IPS DF 6.9 (cell line): ENCODE data around the gene CAPZA1.

Experiments used
- DNase-seq: peaks from one replicate; pipeline ENCODE4 v3.0.0-alpha.2; 2013; ENCODE audit warnings: low read depth, low spot score
- H3K27ac ChIP-seq: one replicate; pipeline ENCODE4 v1.5.1; 2013; ENCODE audit warnings: low read length, control low read depth
- H3K27me3 ChIP-seq: 2 replicates; pipeline ENCODE4 v1.6.1; 2013; ENCODE audit warnings: mild to moderate bottlenecking, low read length; ENCODE audit not compliant: control insufficient read depth, insufficient read depth
- H3K36me3 ChIP-seq: 2 replicates; pipeline ENCODE4 v1.6.1; 2013; ENCODE audit warnings: low read length; ENCODE audit not compliant: control insufficient read depth, insufficient read depth
- H3K4me1 ChIP-seq: 2 replicates; pipeline ENCODE4 v1.6.1; 2013; ENCODE audit warnings: low read length; ENCODE audit not compliant: control insufficient read depth, insufficient read depth
- H3K4me3 ChIP-seq: 2 replicates; pipeline ENCODE4 v1.5.1; 2013; ENCODE audit warnings: mild to moderate bottlenecking, low read length
- H3K9me3 ChIP-seq: 2 replicates; pipeline ENCODE4 v1.6.1; 2013; ENCODE audit warnings: low read length, inconsistent platforms; ENCODE audit not compliant: control insufficient read depth, insufficient read depth
- WGBS: extraction: QIAGEN DNeasy Blood & Tissue Kit; methylation state at CpG from one replicate; pipeline ENCODE4 v1.1.7; 2013; ENCODE audit warnings: mixed read lengths, missing lambda C conversion rate; ENCODE audit not compliant: insufficient read length, insufficient coverage; 5-methylcytosine and 5-hydroxymethylcytosine counted together

Gene CAPZA1

GRCh38 chr1:112676543-112676942, 56.9 kb downstream of the CAPZA1 start:
- Histone ChIP-seq H3K4me1 (peaks cover 1% of the 10 kb centered on the region; the same call in 1 of the 2 replicates), H3K27ac (no peak overlapping the region), H3K9me3 (no peaks in the 10 kb centered on the region), H3K4me3 (no peak overlapping the region), H3K27me3 (no peaks in the 10 kb centered on the region), H3K36me3 (no peaks in the 10 kb centered on the region)
- no CpG with 5 or more reads among the region's 3 CpGs for WGBS
- DNase-seq = no peak

- no CpG with 5 or more reads among the region's 4 CpGs for WGBS
- DNase-seq = no peak
- H3K4me1 ChIP-seq = peaks cover 1% of the 10 kb centered on the region; the same call in 1 of the 2 replicates
- H3K27ac ChIP-seq = no peak overlapping the region
- no peaks in the 10 kb centered on the region for H3K27me3 ChIP-seq
- no peak overlapping the region for H3K4me3 ChIP-seq
- no peaks in the 10 kb centered on the region for H3K9me3 ChIP-seq
- no peaks in the 10 kb centered on the region for H3K36me3 ChIP-seq
These were observed 57.9 kb downstream of the CAPZA1 start for GRCh38 chr1:112677501-112677900.

- no peak overlapping the region for H3K27ac ChIP-seq
- no peaks in the 10 kb centered on the region for H3K36me3 ChIP-seq
- no peaks in the 10 kb centered on the region for H3K27me3 ChIP-seq
- no peak for DNase-seq
- no peak overlapping the region for H3K4me3 ChIP-seq
- no peaks in the 10 kb centered on the region for H3K4me1 ChIP-seq
- H3K9me3 ChIP-seq = no peaks in the 10 kb centered on the region
- WGBS = no CpG with 5 or more reads among the region's 3 CpGs
These were observed 59.0 kb downstream of the CAPZA1 start for GRCh38 chr1:112678605-112679004.

- no peak overlapping the region for H3K4me3 ChIP-seq
- no peaks in the 10 kb centered on the region for H3K36me3 ChIP-seq
- DNase-seq = no peak
- H3K4me1 ChIP-seq = no peaks in the 10 kb centered on the region
- no peaks in the 10 kb centered on the region for H3K27me3 ChIP-seq
- no peak overlapping the region for H3K27ac ChIP-seq
- WGBS = no CpG with 5 or more reads among the region's 5 CpGs
- H3K9me3 ChIP-seq = no peaks in the 10 kb centered on the region
These were observed 66.3 kb downstream of the CAPZA1 start for GRCh38 chr1:112685913-112686312.

- no peak overlapping the region for H3K4me3 ChIP-seq
- whole genome bisulfite sequencing = no CpG with 5 or more reads among the region's 3 CpGs
- H3K9me3 ChIP-seq = no peaks in the 10 kb centered on the region
- no peaks in the 10 kb centered on the region for H3K27me3 ChIP-seq
- no peaks in the 10 kb centered on the region for H3K4me1 ChIP-seq
- H3K27ac ChIP-seq = no peak overlapping the region
- DNase-seq = no peak
- 0 out of 2 replicates have a peak, but pooled peaks cover under 1% of the 10 kb centered on the region for H3K36me3 ChIP-seq
These were observed 66.8 kb downstream of the CAPZA1 start for GRCh38 chr1:112686417-112686816.

- DNase-seq = no peak
- no peaks in the 10 kb centered on the region for H3K9me3 ChIP-seq
- no peaks in the 10 kb centered on the region for H3K27me3 ChIP-seq
- WGBS = no CpG with 5 or more reads among the region's 4 CpGs
- H3K36me3 ChIP-seq = 0 out of 2 replicates have a peak, but pooled peaks cover 3% of the 10 kb centered on the region
- no peaks in the 10 kb centered on the region for H3K4me1 ChIP-seq
- H3K4me3 ChIP-seq = no peak overlapping the region
- no peak overlapping the region for H3K27ac ChIP-seq
These were observed 67.2 kb downstream of the CAPZA1 start for GRCh38 chr1:112686835-112687234.

GRCh38 chr1:112687361-112687760, 67.7 kb downstream of the CAPZA1 start:
- Histone ChIP-seq H3K9me3 (no peaks in the 10 kb centered on the region), H3K4me3 (no peak overlapping the region), H3K27me3 (no peaks in the 10 kb centered on the region), H3K27ac (no peak overlapping the region), H3K36me3 (0 out of 2 replicates have a peak, but pooled peaks cover 3% of the 10 kb centered on the region), H3K4me1 (no peaks in the 10 kb centered on the region)
- no CpG with 5 or more reads among the region's 4 CpGs for WGBS
- no peak for DNase-seq

- WGBS = no CpG with 5 or more reads among the region's 13 CpGs
- H3K4me3 ChIP-seq = no peak overlapping the region
- H3K27me3 ChIP-seq = no peaks in the 10 kb centered on the region
- peaks cover 7% of the 10 kb centered on the region; the same call in 1 of the 2 replicates for H3K36me3 ChIP-seq
- no peak for DNase-seq
- no peak overlapping the region for H3K27ac ChIP-seq
- no peaks in the 10 kb centered on the region for H3K9me3 ChIP-seq
- H3K4me1 ChIP-seq = no peaks in the 10 kb centered on the region
These were observed 68.3 kb downstream of the CAPZA1 start for GRCh38 chr1:112687785-112688496.

GRCh38 chr1:112688781-112689193, 69.2 kb downstream of the CAPZA1 start:
- Histone ChIP-seq H3K36me3 (peaks cover 9% of the 10 kb centered on the region; the same call in 1 of the 2 replicates), H3K27me3 (no peaks in the 10 kb centered on the region), H3K4me3 (no peak overlapping the region), H3K27ac (no peak overlapping the region), H3K4me1 (no peaks in the 10 kb centered on the region), H3K9me3 (no peaks in the 10 kb centered on the region)
- WGBS = no CpG with 5 or more reads among the region's 13 CpGs
- no peak for DNase-seq

GRCh38 chr1:112689196-112689841, 69.7 kb downstream of the CAPZA1 start:
- no CpG with 5 or more reads among the region's 9 CpGs for WGBS
- Histone ChIP-seq H3K9me3 (no peaks in the 10 kb centered on the region), H3K36me3 (peaks cover 15% of the 10 kb centered on the region; the same call in 1 of the 2 replicates), H3K27me3 (no peaks in the 10 kb centered on the region), H3K27ac (no peak overlapping the region), H3K4me1 (no peaks in the 10 kb centered on the region), H3K4me3 (no peak overlapping the region)
- DNase-seq = no peak
